ENCODE data around the gene FKBP1A.

- TF ChIP-seq SUZ12 (IDR thresholded peaks at IDR 0.05; ENCODE audit: extremely low read depth, insufficient read depth, insufficient read length) (no peak), YY1 (IDR thresholded peaks at IDR 0.05; ENCODE audit: insufficient read depth, insufficient read length) (no peak)
These were observed 36.4 kb upstream of the FKBP1A start for GRCh38 chr20:1429143-1429728.
